ENCODE data around the gene NCKAP5L.
A peak's percentile ranks its signal among the peaks of the same experiment; 100 is the strongest.

The NCKAP5L gene

DNA sequence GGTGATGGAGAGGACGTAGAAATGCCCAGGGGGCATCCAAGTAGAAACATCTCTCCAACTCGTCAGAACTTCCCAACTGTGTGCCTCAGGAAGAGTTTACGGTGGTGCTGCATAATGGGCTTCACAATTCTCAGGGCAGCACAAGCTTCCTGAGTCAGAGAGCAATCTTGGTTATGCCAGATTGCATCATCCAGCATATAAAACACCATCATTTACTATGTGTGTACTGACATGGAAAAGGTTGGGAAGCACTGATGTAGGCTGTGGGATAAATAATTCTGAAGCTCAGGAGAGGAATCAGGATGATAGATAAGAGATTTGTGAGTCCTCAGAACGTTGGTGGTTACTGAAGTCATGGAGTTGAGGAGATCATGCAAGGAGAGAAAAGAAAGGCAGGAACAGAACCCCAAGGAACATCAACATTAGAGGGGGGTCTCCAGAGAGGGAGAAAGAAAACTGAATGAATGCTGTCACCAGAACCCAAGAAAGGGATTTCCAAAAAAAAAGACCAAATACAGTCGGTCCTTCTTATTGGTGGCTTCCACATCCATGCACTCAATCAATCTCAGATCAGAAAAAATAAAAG, 4.7 kb upstream of the NCKAP5L start:
- no peaks in the 10 kb centered on the region for H3K9me3 ChIP-seq (ENCODE audit: control insufficient read depth, low read length)
- DNase-seq, result peak; percentile 65
- WGBS, result 54% methylated on average over 4 of the region's 5 CpGs

DNA sequence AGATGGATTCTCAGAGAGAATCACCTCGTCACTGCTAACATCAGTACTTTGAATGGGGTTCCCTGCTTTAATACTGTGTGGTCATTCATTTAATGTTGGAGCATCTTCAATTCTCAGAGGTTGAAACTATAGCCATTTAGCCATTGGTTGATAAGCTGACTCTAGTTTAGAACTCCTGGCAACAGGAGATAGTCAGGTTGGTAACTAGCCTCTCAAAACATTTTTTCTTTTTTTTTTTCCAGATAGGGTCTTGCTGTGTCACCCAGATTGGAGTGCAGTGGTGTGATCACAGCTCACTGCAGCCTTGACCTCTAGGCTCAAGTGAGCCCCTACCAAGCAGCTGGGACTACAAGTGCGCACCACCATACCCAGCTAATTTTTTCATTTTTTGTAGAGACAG, 3.5 kb upstream of the NCKAP5L start:
- Histone ChIP-seq H4K91ac (ENCODE audit: low read length) (no peak overlapping the region), H3K4me3 (ENCODE audit: insufficient read depth in 1 of 2, low read depth in 1 of 2, low read length in 2 of 2) (no peak overlapping the region), H3K36me3 (ENCODE audit: control insufficient read depth in 1 of 2, insufficient read depth in 2 of 2, low read depth in 1 of 2, low read length in 2 of 2) (peaks cover 0 to 2% of the 10 kb centered on the region in 2 experiments), H3K4ac (ENCODE audit: low read depth in 1 of 2, low read length in 2 of 2) (no peak overlapping the region), H3K27ac (ENCODE audit: low read length, poor library complexity, severe bottlenecking) (no peak overlapping the region), H3K4me2 (ENCODE audit: low read length, poor library complexity, severe bottlenecking) (no peak overlapping the region), H3K27me3 (ENCODE audit: control insufficient read depth in 1 of 2, insufficient read depth in 1 of 2, low read length in 2 of 2) (no peaks in the 10 kb centered on the region), H3K14ac (ENCODE audit: low read length in 2 of 2) (no peak overlapping the region), H3K18ac (ENCODE audit: low read depth in 1 of 2, low read length in 2 of 2) (no peak overlapping the region), H2BK120ac (ENCODE audit: low read depth, low read length) (no peak overlapping the region), H3K79me1 (replicated peaks; ENCODE audit: low read length, poor library complexity, severe bottlenecking) (peaks cover 2% of the 10 kb centered on the region), H4K8ac (ENCODE audit: low read length) (no peak overlapping the region), H3K4me1 (ENCODE audit: control insufficient read depth, insufficient read depth, low read depth, low read length) (peaks cover 2% of the 10 kb centered on the region), H3K9me3 (ENCODE audit: control insufficient read depth, low read length) (no peaks in the 10 kb centered on the region), H3K9ac (ENCODE audit: low read length) (no peak overlapping the region), H2BK12ac (ENCODE audit: low read length in 2 of 2) (no peak overlapping the region), H3K23ac (ENCODE audit: low read length in 2 of 2) (no peak overlapping the region), H2BK15ac (ENCODE audit: low read depth, poor library complexity, severe bottlenecking) (no peak overlapping the region), H2AFZ (ENCODE audit: low read depth, low read length) (no peak overlapping the region), H2AK5ac (ENCODE audit: low read length, severe bottlenecking) (no peak overlapping the region), H2BK5ac (ENCODE audit: low read depth, low read length, poor library complexity, severe bottlenecking) (no peak overlapping the region)
- 93% methylated on average over 2 of the region's 2 CpGs for WGBS
- DNase-seq, result no peak

More for the DNA sequence above, 4.7 kb upstream of the NCKAP5L start:
- Histone ChIP-seq H2AK5ac (ENCODE audit: low read length, severe bottlenecking) (no peak overlapping the region), H3K4me1 (ENCODE audit: control insufficient read depth, insufficient read depth, low read depth, low read length) (peaks cover 2% of the 10 kb centered on the region), H3K9ac (ENCODE audit: low read length) (peak overlapping the region; percentile 42), H2BK12ac (ENCODE audit: low read length in 2 of 2) (no peak overlapping the region), H3K18ac (ENCODE audit: low read depth in 1 of 2, low read length in 2 of 2) (no peak overlapping the region), H3K14ac (ENCODE audit: low read length in 2 of 2) (no peak overlapping the region), H3K4me3 (ENCODE audit: insufficient read depth in 1 of 2, low read depth in 1 of 2, low read length in 2 of 2) (no peak overlapping the region), H3K79me1 (replicated peaks; ENCODE audit: low read length, poor library complexity, severe bottlenecking) (peaks cover 2% of the 10 kb centered on the region), H4K91ac (ENCODE audit: low read length) (no peak overlapping the region), H4K8ac (ENCODE audit: low read length) (no peak overlapping the region), H3K36me3 (ENCODE audit: control insufficient read depth in 1 of 2, insufficient read depth in 2 of 2, low read depth in 1 of 2, low read length in 2 of 2) (peaks cover 0 to 8% of the 10 kb centered on the region in 2 experiments), H3K4ac (ENCODE audit: low read depth in 1 of 2, low read length in 2 of 2) (no peak overlapping the region), H2AFZ (ENCODE audit: low read depth, low read length) (no peak overlapping the region), H3K23ac (ENCODE audit: low read length in 2 of 2) (no peak overlapping the region), H2BK120ac (ENCODE audit: low read depth, low read length) (no peak overlapping the region), H3K27me3 (ENCODE audit: control insufficient read depth in 1 of 2, insufficient read depth in 1 of 2, low read length in 2 of 2) (no peaks in the 10 kb centered on the region), H2BK5ac (ENCODE audit: low read depth, low read length, poor library complexity, severe bottlenecking) (no peak overlapping the region), H3K27ac (ENCODE audit: low read length, poor library complexity, severe bottlenecking) (no peak overlapping the region), H3K4me2 (ENCODE audit: low read length, poor library complexity, severe bottlenecking) (no peak overlapping the region), H2BK15ac (ENCODE audit: low read depth, poor library complexity, severe bottlenecking) (no peak overlapping the region)

- peak overlapping the region; percentile 99 for H3K27ac ChIP-seq (ENCODE audit: low read length, poor library complexity, severe bottlenecking)
- peak overlapping the region in 1 of 2 experiments; percentile 98 for H3K23ac ChIP-seq (ENCODE audit: low read length in 2 of 2)
- DNase-seq, result peak; percentile 82
- peaks cover 2% of the 10 kb centered on the region for H3K79me1 ChIP-seq (replicated peaks; ENCODE audit: low read length, poor library complexity, severe bottlenecking)
- peak overlapping the region; percentile 84 for H3K4me2 ChIP-seq (ENCODE audit: low read length, poor library complexity, severe bottlenecking)
- H3K4ac ChIP-seq (ENCODE audit: low read depth in 1 of 2, low read length in 2 of 2), result peak overlapping the region in 1 of 2 experiments; percentile 81
- no peak overlapping the region for H2AFZ ChIP-seq (ENCODE audit: low read depth, low read length)
- H2BK12ac ChIP-seq (ENCODE audit: low read length in 2 of 2), result peak overlapping the region; percentile 15 to 37
- peak overlapping the region; percentile 89 for H3K9ac ChIP-seq (ENCODE audit: low read length)
- H4K8ac ChIP-seq (ENCODE audit: low read length), result peak overlapping the region; percentile 72
- H4K91ac ChIP-seq (ENCODE audit: low read length), result peak overlapping the region; percentile 84
- peaks cover 0 to 25% of the 10 kb centered on the region in 2 experiments for H3K36me3 ChIP-seq (ENCODE audit: control insufficient read depth in 1 of 2, insufficient read depth in 2 of 2, low read depth in 1 of 2, low read length in 2 of 2)
- H3K4me3 ChIP-seq (ENCODE audit: insufficient read depth in 1 of 2, low read depth in 1 of 2, low read length in 2 of 2), result peak overlapping the region; percentile 87 to 92
- H2BK5ac ChIP-seq (ENCODE audit: low read depth, low read length, poor library complexity, severe bottlenecking), result peak overlapping the region; percentile 4
- H2AK5ac ChIP-seq (ENCODE audit: low read length, severe bottlenecking), result peak overlapping the region; percentile 76
- H3K18ac ChIP-seq (ENCODE audit: low read depth in 1 of 2, low read length in 2 of 2), result peak overlapping the region; percentile 95 to 96
- H3K4me1 ChIP-seq (ENCODE audit: control insufficient read depth, insufficient read depth, low read depth, low read length), result peaks cover 37% of the 10 kb centered on the region
- peak overlapping the region; percentile 73 for H2BK120ac ChIP-seq (ENCODE audit: low read depth, low read length)
- WGBS, result 2% methylated on average over 12 of the region's 38 CpGs
- H2BK15ac ChIP-seq (ENCODE audit: low read depth, poor library complexity, severe bottlenecking), result peak overlapping the region; percentile 90
- peak overlapping the region in 1 of 2 experiments; percentile 37 for H3K14ac ChIP-seq (ENCODE audit: low read length in 2 of 2)
- no peaks in the 10 kb centered on the region for H3K27me3 ChIP-seq (ENCODE audit: control insufficient read depth in 1 of 2, insufficient read depth in 1 of 2, low read length in 2 of 2)
- H3K9me3 ChIP-seq (ENCODE audit: control insufficient read depth, low read length), result no peaks in the 10 kb centered on the region
These were observed 663 bp downstream of the NCKAP5L start for GRCh38 chr12:49827401-49828099.

- H3K27me3 ChIP-seq (ENCODE audit: control insufficient read depth in 1 of 2, insufficient read depth in 1 of 2, low read length in 2 of 2), result no peaks in the 10 kb centered on the region
- H3K4me3 ChIP-seq (ENCODE audit: insufficient read depth in 1 of 2, low read depth in 1 of 2, low read length in 2 of 2), result peak overlapping the region; percentile 87 to 92
- H2BK120ac ChIP-seq (ENCODE audit: low read depth, low read length), result no peak overlapping the region
- peak overlapping the region in 1 of 2 experiments; percentile 98 for H3K23ac ChIP-seq (ENCODE audit: low read length in 2 of 2)
- H3K4me1 ChIP-seq (ENCODE audit: control insufficient read depth, insufficient read depth, low read depth, low read length), result peaks cover 37% of the 10 kb centered on the region
- peak overlapping the region; percentile 40 for H2AK5ac ChIP-seq (ENCODE audit: low read length, severe bottlenecking)
- no peak overlapping the region for H2AFZ ChIP-seq (ENCODE audit: low read depth, low read length)
- peak overlapping the region in 1 of 2 experiments; percentile 37 for H3K14ac ChIP-seq (ENCODE audit: low read length in 2 of 2)
- peaks cover 3 to 25% of the 10 kb centered on the region in 2 experiments for H3K36me3 ChIP-seq (ENCODE audit: control insufficient read depth in 1 of 2, insufficient read depth in 2 of 2, low read depth in 1 of 2, low read length in 2 of 2)
- H3K4me2 ChIP-seq (ENCODE audit: low read length, poor library complexity, severe bottlenecking), result peak overlapping the region; percentile 84
- peaks cover 4% of the 10 kb centered on the region for H3K79me1 ChIP-seq (replicated peaks; ENCODE audit: low read length, poor library complexity, severe bottlenecking)
- no peak for DNase-seq
- no peaks in the 10 kb centered on the region for H3K9me3 ChIP-seq (ENCODE audit: control insufficient read depth, low read length)
- H2BK12ac ChIP-seq (ENCODE audit: low read length in 2 of 2), result peak overlapping the region in 1 of 2 experiments; percentile 37
- peak overlapping the region; percentile 99 for H3K27ac ChIP-seq (ENCODE audit: low read length, poor library complexity, severe bottlenecking)
- 36% methylated on average over 4 of the region's 6 CpGs for WGBS
- no peak overlapping the region for H4K91ac ChIP-seq (ENCODE audit: low read length)
- H4K8ac ChIP-seq (ENCODE audit: low read length), result no peak overlapping the region
- H3K18ac ChIP-seq (ENCODE audit: low read depth in 1 of 2, low read length in 2 of 2), result peak overlapping the region; percentile 35 to 95
- H3K9ac ChIP-seq (ENCODE audit: low read length), result peak overlapping the region; percentile 89
- H3K4ac ChIP-seq (ENCODE audit: low read depth in 1 of 2, low read length in 2 of 2), result peak overlapping the region in 1 of 2 experiments; percentile 81
- no peak overlapping the region for H2BK15ac ChIP-seq (ENCODE audit: low read depth, poor library complexity, severe bottlenecking)
- peak overlapping the region; percentile 3 for H2BK5ac ChIP-seq (ENCODE audit: low read depth, low read length, poor library complexity, severe bottlenecking)
These were observed 1.2 kb downstream of the NCKAP5L start for GRCh38 chr12:49827051-49827400.

Measured in mesenchymal stem cell (in vitro differentiated cells and primary cell).